GM19395 (cell line): Measurements from ENCODE around the gene ZNF541.
"Not testable (repeated sequence)": the region's sequence is repeated elsewhere in the genome, so short reads cannot be mapped to it uniquely, and the experiment has no call there.

Experiments used
- ATAC-seq: cut with Tn5 transposase; IDR thresholded peaks from one replicate; pipeline ENCODE4 v1.9.1; 2021; ENCODE audit warnings: mild to moderate bottlenecking, moderate library complexity; ENCODE audit not compliant: unreplicated experiment

Gene ZNF541

DNA sequence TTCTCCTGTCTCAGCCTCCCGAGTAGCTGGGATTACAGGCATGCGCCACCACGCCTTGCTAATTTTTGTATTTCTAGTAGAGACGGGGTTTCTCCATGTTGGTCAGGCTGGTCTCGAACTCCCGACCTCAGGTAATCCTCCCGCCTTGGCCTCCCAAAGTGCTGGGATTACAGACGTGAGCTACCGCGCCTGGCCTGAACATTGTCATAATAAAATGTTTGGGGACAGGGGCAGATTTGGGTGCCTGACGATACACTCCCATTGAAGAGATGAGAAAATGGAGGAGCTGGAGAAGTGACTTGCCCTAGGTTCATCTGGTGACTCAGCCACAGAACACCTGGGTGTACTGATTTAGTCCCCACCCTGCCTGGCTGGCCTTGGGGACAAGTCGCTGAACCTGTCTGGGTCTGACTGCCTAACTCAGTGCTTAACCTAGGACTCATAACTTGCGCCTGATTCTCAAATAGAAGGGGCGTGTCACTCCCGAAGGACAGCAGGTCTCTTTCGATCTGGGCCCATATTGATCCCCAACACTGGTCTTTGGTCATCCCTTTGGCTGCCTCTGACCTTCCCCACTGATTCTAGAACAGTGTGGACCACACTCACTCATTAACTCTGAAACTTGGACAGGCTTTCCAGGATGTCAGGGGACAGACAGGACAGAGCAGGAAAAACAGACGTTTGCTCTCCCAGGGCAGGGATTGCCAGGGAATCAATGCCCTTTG is 28.4 kb upstream of the ZNF541 start:
- no peak for ATAC-seq

DNA sequence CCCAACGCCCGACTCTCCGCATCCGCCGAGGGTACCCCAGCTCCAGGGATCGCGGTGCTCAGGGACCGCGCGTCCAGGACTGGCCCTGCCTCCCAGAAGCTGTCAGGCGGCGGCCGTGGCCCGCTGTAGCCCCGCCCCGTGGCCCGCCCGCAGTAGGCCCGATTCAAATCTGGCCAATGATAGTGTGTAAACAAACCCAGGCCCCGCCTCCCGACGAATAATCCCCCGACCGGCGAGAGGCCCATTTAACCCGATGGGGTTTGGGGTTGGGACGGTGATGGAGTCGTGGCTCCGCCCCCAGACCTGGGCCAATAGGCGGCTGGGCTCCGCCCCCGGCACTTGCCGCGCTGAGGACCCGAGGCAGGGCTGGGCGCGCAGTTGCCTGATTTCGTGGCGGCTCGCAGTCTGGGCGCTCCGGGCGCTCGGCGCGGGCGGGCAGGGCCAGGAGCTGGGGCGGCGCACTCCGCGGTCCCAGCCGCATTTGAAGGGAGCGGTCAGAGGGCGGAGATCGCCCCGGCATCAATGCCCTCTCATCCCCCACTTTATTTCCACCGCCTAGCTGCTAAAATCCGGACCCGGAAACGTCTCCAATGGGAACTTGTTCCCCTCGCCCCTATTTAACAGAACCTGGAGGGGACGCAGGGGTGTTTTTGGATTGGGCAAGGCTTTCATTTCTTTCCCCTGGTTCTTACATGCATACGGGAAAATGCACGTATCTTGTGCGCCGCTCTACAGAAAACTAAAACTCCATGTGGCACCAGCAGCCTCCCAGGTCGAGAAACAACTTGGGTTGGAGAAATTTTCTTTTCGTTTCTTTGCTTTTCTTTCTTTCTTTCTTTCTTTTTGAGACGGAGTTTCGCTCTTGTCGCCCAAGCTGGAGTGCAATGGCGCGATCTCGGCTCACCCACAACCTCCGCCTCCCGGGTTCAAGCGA is 27.6 kb upstream of the ZNF541 start:
- ATAC-seq: peak; percentile 96

DNA sequence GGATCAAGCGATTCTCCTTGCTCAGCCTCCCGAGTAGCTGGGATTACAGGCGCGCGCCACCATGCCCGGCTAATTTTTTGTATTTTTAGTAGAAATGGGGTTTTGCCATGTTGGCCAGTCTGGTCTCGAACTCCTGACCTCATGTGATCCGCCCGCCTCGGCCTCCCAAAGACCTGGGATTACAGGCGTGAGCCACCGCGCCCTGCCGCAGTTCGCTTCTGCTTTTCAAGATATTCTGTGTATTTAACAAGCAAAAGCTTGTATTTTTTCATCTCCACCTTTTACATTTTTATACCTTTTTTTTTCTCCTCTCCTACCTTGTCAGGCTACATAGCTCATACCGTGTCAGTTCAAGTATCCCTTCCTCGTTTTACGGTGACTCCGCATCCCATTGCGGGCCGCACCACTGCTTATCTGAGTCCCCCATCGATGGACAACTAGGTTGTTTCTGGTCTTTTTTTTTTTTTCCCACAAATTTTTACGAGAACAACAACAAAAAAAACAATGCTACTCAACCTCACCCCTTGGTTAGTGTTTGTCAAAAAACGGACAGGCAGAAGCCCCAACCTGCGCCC is 26.8 kb upstream of the ZNF541 start:
- ATAC-seq: not testable (repeated sequence)

DNA sequence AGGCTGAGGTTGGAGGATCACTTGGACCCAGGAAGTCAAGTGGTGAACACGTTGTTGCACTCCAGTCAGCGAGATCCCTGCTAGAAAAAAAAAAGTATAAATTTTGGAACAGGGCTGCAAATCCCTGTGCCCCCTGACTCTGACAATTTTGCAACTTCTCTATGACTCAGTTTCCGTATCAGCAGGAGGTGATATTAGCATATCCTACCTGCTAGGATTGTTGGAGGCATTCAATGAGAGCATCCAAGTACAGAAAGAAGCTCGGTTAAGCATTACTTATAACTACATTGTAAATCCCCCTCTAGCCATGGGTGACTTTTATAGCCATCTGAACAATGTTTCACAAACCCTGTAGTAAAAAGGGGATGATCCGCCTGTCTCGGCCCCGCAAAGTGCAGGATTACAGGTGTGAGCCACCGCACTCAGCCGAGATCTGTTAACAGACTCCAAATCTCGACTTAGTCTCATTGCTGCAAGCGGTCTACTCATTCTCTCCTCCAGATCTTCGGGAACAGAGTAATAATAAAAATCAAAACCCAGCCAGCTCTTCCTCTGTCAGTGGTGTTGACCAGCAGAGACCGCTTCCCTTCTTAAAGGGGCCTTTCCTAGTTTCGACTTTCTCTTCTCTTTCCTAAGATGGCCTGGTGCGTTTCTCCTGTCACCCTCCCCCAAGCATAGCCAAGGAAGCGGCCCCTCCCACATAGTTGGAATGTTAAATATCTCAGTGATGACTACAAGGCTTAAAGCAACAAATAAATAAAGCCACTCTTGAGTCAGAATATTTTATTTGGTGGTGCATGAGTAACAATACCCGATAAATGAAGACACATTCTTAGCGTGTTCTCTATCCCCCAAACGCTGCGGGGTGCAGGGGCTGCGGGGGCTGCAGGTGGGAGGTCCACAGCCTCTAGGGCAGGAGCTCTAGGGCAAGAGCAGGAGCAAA is 25.7 kb upstream of the ZNF541 start:
- no peak for ATAC-seq

DNA sequence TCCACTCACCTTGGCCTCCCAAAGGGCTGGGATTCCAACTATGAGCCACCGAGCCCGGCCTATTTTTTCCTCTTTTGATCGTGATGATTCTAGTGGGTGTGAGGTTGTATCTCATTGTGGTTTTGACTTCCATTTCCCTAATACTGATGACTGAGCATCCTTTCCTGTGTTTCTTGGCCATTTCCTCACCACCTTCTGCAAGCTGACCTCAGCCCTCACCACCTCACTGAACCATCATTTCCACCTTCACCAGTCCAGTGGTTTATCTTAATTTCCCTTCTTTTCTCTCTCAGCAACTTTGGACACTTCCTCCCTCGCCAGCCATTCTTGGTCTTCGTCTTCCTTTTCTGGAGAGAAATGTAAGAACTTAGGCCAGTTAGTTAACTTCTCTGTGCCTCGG is 23.0 kb upstream of the ZNF541 start:
- ATAC-seq: no peak

DNA sequence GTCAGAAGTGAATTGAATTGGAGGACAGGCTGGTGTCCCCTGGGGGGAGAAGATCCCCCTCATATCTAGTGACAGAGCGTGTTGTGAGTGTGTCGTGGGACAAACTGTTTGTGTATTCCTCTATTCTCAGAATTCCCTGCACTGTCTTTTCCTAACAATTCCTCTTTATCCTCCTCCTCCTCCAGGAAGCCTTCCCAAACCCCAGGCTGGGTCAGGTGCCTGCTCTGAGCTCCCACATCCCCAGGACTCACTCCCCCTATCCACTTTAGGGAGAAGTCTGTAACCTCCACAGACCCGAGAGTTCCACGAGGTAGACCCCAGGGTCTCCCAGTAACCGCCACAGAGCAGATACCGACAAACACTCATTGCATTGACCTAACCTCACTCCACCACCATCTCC is 20.9 kb upstream of the ZNF541 start:
- no peak for ATAC-seq

DNA sequence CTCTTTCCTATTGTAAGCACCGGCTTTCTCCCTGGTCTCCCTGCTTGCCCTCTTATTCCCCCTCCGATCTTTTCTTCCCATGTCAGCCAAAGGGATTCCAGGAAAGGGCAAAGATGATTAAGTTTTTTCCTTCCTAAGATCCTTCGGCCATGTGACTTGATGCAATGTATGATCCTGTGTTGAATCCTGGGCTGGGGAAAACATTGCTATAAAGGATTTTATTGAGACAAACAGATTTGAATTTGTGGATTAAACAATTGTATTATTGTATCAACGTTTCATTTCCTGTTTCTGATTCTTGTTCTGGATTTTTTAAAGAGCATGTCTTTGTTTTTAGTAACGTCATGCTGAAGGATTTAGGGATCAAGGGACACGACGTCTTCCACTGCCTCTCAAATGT is 16.9 kb upstream of the ZNF541 start:
- no peak for ATAC-seq

DNA sequence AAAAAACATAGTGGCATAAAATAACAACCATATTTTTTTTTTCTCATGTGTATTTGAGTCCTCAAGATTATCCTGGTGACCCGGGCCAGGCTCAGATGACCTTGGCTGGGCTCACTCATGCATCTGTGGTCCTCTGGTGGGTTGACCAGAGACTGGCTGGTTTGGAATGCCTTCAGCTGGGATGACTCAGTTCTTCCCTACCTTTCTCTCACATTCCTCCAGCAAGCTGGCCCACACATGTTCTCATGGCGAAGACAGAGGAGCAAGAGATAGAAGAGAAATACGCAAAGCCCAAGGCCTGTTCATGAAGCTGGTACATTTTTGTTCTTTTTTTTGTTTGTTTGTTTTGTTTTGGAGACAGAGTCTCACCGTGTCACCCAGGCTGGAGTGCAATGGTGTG is 14.3 kb upstream of the ZNF541 start:
- no peak for ATAC-seq

DNA sequence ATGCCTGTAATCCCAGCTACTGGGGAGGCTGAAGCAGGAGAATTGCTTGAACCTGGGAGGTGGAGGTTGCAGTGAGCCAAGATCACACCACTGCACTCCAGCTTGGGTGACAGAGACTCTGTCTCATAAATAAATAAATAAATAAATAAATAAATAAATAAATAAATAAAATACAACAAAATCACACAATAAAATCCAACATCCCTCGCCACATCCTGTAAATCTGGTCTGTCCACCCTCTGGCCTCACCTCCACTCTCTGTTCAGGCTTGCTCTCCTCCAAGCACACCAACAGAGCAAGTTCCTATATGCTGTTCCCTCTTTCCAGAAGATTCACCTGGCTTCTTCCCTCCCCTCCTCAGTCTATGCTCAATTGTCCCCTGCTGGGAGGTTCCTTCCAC is 10.2 kb upstream of the ZNF541 start:
- ATAC-seq: not testable (repeated sequence)

DNA sequence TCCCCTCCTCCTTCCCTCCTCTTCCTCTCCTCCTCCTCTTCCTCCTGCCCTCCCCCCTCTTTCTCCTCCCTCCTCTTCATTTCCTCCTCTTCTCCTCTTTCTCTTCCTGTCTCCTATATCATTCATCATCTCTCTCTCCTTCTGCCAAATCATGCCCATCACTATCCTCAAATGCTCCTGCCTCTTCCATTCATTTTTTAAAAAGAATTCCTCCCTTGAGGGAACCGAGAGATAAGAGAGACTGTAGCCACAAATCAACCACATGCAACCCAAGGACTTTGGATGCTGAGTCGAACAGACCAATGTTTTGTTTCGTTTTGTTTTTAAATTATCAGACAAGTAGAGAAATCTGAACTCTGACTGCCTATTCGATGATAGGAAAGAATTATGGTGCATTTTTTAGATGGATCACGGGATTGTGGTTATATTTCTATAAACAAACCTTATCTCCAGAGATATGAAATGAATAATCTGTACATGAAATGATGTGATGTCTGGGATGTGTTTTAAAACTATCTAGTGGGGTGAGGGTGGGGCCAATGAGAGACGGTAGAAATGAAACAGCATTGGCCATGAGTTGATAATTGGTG is 9.5 kb upstream of the ZNF541 start:
- ATAC-seq: no peak

DNA sequence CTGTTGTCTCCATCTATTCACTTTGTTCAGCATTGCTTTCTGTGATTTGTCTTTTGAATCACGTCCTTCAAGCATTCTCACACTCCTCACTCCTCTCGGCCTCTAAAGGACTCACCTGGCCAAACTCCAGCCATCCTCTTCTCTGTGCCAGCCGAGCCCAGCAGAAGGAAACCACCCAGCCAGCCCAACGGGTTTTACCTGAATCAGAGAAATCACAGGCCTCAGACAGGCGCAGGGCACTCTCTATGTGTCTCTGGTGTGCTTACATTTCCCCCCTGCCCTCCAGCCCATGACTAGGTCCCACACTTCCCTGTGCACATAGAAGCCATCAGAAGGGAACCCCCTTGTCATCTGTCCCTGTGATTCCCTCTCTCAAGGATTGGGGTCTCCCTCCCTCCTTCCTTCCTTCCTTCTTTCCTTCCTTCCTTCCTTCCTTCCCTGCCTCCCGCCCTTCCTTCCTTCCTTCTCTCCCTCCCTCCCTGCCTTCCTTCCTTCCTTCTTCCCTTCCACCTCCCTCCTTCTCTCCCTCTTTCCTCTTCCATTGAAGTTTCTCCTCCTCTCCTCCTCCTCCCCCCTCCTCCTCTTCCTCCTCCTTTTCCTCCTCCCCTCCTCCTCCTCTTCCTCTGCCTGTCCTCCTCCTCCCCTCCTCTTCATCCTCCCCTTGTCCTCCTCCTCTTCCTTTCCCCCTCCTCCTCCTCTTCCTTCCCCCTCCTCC is 8.8 kb upstream of the ZNF541 start:
- ATAC-seq: no peak

DNA sequence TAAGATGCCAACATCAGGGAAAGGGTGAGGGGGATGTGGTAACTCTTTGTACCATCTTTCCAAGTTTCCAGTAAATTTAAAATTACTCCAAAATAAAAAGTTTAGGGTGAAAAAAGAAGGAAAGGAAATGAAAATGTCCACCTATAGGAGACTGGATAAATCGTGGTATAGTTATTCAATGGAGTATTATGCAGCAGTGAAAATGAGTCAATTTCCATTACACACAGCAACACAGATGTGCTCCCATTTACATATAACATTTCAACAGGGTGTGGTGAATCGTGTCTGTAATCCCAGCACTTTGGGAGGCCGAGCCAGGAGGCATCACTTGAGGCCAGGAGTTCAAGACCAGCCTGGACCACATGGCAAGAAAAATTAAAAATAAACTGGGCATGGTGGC is 7.4 kb upstream of the ZNF541 start:
- ATAC-seq: no peak

DNA sequence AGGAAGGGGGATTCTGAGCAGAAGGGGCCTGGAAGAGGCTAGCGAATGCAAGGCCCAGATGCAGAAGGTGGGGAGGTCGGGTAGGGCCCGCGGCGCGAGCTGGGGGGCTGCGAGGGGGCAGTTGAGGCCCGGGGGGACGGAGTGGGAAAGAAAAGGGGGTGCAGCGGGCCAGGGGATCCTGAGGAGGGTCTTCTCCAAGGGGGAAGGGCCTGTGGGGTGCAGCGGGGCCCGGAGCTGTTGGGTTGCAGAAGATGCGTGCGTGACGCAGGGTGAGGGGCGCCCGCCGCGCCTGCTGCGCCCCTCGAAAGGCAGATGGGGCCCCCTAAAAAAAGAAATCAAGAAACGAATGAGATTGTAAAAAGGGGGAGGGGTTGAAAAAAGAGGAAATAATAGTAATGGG is 313 bp downstream of the ZNF541 start:
- no peak for ATAC-seq

DNA sequence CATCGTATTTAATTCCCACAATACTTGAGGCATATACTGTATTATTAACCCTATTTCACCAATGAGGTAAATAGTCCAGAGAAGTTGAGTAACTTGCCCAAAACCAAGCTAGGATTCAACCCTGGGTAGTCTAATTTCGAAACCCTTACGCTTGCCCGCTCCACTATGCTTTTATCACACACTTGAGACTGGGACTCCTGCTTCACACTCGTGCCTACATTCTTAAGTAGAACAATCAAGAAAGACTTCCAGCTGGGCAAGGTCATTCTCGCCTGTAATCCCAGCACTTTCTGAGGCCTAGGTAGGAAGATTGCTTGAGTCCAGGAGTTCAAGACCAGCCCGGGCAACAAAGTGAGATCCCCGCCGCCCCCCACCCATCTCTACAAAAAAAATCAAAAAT is 3.6 kb downstream of the ZNF541 start:
- no peak for ATAC-seq

DNA sequence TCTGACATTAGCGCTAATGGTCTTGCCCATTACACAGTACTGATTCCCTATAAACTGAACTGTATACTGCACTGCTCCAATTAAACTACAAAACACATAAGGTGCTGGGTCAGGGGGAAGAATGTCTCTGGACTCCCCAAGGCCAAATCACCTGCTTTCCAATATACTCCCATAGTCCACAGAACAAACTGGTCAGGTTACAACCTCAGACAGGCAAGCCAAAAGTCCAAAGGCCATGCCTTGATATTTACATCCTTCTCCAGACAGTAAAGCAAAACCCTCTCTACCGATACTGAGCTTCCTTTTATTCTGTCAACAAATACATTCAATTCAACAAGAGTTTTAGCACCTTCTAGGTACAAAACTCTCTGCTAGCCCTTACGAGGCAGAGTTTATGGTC is 8.9 kb downstream of the ZNF541 start:
- ATAC-seq: no peak

DNA sequence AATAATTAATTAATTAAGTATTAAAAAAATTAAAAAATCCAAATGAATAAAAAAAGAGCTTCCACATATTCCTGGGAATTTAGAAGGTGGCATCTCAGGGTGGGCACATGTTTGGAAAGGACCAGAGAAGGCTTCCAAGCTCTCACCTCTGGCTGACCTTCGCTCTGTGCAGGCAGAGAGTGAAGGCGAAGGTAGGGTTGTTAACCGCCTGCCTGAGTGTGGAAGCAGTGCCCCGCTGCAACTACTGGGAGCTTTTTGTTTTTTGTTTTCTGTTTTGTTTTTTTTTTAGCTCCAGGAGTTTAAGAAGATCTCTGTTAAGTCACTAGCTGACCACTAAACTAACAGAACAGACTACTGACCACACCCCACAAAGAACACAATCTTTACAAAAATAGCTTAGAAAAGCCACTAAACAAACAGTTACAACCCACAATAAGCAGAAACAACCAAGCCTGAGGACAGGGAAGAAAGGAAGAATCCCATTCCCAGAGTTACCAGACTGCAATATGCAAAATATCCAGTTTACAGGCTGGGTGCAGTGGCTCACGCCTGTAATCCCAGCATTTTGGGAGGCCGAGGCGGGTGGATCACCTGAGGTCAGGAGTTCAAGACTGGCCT is 11.4 kb downstream of the ZNF541 start:
- no peak for ATAC-seq

DNA sequence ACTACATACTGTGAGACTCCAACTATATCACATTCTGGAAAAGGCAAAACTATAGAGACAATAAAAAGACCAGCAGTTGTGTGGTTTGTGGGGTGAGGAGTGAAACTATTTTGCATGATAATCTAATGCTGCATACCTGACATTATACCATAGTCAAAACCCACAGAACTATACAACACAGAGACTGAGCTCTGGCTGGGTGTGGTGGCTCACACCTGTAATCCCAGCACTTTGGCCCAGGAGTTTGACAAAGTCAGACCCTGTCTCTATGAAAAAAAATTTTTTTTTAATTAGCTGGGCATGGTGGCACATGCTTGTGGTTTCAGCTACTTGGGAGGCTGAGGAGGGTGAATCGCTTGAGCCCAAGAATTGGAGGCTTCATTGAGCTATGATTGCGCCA is 11.9 kb downstream of the ZNF541 start:
- ATAC-seq: no peak

DNA sequence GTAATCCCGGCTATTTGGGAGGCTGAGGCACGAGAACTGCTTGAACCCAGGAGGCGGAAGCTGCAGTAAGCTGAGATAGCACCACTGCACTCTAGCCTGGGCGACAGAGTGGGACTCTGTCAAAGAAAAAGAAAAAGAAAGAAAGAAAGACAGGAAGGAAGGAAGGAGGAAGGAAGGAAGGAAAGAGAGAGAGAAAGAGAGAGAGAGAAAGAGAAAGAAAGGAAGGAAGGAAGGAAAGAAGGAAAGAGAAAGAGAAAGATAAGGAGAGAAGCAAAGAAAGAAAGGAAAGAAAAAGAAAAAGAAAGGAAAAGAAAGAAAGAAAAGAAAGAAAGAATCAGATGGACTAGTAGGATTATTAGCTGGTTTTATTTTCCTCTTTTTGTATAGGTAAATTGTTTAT is 22.8 kb downstream of the ZNF541 start:
- no peak for ATAC-seq

DNA sequence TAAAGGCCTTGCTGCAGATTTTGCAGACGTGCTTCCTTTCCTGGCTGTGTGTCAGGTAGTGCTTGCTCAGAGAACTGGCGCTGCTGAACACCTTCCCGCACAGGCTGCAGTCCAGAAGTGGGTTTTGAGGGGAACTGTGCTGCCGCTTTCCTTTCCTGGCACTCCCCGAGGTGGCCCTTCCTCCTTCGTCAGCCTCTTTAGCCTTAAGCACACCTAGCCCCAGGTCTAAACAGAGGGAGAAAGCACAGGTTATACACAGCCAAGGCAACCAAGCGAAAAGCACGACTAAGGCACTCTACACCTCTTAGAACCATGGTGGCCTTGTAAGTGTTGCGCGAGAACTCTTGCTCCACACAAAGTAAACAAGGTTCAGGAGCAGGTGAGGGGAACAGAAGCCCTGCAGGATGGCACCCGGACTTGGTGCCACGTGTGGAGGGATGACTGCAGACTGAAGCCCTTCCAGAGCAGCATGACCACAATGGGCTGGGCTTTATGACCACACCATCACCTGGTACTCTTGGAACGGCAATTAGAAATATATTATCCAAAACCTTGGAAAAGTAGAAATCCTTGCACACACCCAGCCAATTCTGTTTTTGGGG is 23.6 kb downstream of the ZNF541 start:
- ATAC-seq: no peak
